ENCODE data around the gene EPAS1.

The EPAS1 gene

DNA sequence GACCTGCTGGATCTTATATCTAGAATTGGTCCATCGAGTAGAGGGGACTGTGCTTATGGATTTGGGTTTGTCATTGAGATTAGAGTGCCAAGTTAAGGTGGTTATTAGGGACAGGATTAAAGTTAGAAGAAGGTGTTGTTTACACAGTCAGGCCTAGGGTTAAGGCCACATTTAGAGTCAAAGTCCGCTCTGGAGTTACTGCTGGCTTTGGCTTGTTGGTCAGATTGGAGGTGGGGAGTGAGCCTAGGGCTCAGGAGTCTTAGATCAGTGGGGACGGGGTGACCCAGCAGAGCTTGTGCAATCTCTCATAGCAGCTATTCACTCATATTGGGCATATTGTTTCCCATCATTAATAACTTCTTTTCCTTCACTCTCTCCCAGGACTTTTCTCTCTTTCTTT, 13.5 kb upstream of the EPAS1 start:
- no peak for DNase-seq (ENCODE audit: low spot score)
- no peak for TF ChIP-seq CTCF (IDR thresholded peaks at IDR 0.05; ENCODE audit: extremely low read depth, missing control alignments)

GRCh38 chr2:46284260-46284659, 12.9 kb upstream of the EPAS1 start:
- TF ChIP-seq CTCF (IDR thresholded peaks at IDR 0.05; ENCODE audit: extremely low read depth, missing control alignments), result no peak
- no peak for DNase-seq (ENCODE audit: low spot score)

DNA sequence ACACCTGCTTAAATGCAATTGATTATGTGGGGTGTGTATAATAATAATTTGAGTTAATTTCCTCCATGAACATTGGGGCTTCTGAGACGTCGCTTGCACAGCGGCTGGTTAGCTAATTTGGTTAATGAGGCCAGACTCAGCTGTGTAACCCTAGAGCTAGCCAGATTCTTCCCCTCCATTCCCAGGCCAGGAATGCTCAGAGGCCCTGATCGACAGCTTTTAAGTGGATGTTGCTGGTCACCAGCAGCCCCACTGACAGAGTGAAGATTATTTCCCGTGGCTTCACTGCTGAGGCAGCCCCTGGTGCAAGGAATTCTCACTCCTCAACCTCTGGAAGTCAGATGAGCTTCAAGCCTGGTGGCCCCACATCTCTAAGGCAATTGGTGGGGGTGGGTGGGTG, 12.4 kb upstream of the EPAS1 start:
- TF ChIP-seq CTCF (IDR thresholded peaks at IDR 0.05; ENCODE audit: extremely low read depth, missing control alignments), result no peak

GRCh38 chr2:46286715-46287114, 10.5 kb upstream of the EPAS1 start:
- TF ChIP-seq CTCF (IDR thresholded peaks at IDR 0.05; ENCODE audit: extremely low read depth, missing control alignments), result no peak
- DNase-seq (ENCODE audit: low spot score), result no peak

More for the DNA sequence above, 12.4 kb upstream of the EPAS1 start:
- no peak for DNase-seq (ENCODE audit: low spot score)

GRCh38 chr2:46290078-46290477, 7.1 kb upstream of the EPAS1 start:
- no peak for TF ChIP-seq CTCF (IDR thresholded peaks at IDR 0.05; ENCODE audit: extremely low read depth, missing control alignments)
- no peak for DNase-seq (ENCODE audit: low spot score)

- no peak for TF ChIP-seq CTCF (IDR thresholded peaks at IDR 0.05; ENCODE audit: extremely low read depth, missing control alignments)
- no peak for DNase-seq (ENCODE audit: low spot score)
Measured at GRCh38 chr2:46293466-46293865, 3.7 kb upstream of the EPAS1 start.

- peak; percentile 21 for TF ChIP-seq CTCF (IDR thresholded peaks at IDR 0.05; ENCODE audit: extremely low read depth, missing control alignments)
- DNase-seq (ENCODE audit: low spot score), result peak; percentile 59
Measured at GRCh38 chr2:46294176-46294836, 2.9 kb upstream of the EPAS1 start.
